GM18502 (cell line): ENCODE measurements around the gene ZNF581.

Source experiments
- ATAC-seq: cut with Tn5 transposase; IDR thresholded peaks from one replicate; pipeline ENCODE4 v1.9.1; 2021; ENCODE audit warnings: mild to moderate bottlenecking; ENCODE audit not compliant: unreplicated experiment, poor library complexity

Gene ZNF581

DNA sequence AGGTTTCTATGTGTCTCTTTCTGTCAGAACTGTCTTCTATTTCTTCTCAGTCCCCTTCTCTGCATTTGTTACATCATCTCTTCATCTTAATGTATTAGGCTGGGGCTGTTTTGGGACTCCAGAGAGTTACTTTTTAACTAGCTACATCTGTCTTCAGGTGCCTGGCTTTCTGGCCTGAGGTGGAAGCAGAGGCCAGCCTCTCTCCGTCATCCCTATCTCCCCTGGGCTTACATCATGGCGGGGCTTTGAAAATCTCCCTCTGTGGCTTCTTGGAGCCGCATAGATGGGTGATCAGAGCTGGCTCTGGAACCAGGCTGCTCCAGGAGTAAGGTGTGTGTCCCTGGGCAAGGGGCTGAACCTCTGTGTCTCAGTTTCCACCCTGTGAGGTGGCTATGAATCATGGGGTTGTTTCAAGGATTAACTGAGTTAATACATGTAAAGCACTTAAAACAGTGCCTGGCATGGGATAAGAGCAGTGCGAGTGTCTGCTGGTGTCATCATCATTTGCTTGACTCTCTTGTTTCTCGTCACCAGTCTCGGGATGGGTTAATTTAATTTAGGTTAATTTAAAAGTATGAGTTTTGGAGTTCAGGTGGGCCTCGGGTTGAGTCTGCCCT is 33.5 kb downstream of the ZNF581 start:
- no peak for ATAC-seq

- ATAC-seq: no peak
Observed at GRCh38 chr19:55677572-55678028, 34.2 kb downstream of the ZNF581 start.

GRCh38 chr19:55678121-55678671 is 34.7 kb downstream of the ZNF581 start:
- peak; percentile 70 for ATAC-seq

GRCh38 chr19:55679343-55680257 is 36.2 kb downstream of the ZNF581 start:
- ATAC-seq: no peak

DNA sequence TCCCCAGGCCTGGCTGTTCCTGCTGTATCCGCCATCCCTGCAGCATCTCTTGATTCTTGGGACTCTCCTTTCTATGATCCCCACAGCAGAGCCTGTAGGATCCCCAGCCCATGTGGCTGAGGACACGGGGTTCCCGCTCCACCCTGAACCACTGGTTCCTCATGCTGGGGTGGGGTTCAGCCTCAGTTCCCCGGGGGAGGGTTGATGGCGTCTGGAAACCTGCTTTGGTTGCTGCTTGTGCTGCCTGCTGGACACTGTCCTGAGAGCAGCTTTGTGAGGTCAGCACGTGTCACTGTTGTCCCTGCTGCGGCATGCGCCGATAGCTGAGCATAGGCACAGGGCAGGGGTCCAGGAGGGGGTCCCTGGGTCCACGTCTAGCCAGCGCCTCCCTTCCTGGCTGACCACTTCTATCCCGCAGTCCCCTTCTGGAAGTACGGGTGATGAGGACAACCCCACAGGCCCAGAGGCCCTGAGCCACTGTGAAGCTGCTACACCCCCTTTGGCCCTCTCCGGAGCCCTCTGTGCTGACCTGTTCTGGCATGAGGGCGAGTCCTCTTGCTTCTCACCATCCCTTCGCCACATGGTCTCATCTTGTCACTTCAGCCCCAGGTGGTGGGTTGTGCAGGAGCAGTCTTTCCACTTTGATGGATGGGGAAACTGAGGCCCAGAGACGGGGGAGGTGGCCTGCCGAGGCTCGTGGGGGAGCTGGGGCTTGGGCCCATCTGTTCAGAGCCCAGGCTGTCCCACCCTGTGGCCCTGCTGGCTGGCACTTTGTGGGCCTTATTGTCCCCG is 37.1 kb downstream of the ZNF581 start:
- ATAC-seq: no peak

DNA sequence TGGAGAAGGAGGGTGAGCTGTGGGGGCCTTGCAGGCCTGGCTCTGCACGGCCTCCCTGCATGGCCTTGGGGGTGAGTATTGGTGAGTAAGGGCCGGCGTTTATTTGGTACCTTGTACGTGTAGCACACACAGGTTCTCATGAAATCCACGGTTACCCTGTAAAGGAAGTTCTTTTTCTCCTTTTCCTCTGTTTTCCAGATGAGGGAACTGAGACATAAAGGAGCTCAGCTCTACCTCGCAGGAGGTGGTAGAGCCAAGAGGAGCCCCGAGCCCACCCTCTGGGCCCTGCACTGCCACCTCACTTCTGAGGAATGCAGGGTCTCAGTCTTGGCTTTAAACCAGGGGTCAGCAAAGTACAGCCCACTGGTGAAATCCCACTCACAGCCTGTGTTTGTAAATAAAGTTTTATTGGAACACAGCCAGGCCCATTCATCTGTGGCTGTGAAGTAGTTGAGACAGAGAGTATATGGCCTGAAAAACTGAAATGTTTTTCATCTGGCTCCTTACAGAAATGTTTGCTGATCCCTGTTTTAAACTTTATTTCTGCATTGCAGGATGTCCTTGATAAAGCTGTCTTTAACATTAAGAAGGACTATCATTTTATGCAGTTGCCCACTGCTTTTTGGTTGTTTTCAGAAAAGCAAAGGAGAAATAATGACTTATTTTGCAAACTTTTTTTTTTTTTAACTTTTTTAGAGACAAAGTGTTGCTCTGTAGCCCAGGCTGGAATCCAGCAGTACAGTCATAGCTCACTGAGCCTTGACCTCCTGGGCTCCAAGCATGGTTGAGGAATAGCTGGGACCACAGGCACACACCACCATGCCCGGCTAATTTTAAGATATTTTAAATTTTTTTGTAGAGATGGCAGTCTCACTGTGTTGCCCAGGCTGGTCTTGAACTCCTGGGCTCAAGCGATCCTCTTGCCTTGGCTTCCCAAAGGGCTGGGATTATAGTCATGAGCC is 38.0 kb downstream of the ZNF581 start:
- no peak for ATAC-seq

DNA sequence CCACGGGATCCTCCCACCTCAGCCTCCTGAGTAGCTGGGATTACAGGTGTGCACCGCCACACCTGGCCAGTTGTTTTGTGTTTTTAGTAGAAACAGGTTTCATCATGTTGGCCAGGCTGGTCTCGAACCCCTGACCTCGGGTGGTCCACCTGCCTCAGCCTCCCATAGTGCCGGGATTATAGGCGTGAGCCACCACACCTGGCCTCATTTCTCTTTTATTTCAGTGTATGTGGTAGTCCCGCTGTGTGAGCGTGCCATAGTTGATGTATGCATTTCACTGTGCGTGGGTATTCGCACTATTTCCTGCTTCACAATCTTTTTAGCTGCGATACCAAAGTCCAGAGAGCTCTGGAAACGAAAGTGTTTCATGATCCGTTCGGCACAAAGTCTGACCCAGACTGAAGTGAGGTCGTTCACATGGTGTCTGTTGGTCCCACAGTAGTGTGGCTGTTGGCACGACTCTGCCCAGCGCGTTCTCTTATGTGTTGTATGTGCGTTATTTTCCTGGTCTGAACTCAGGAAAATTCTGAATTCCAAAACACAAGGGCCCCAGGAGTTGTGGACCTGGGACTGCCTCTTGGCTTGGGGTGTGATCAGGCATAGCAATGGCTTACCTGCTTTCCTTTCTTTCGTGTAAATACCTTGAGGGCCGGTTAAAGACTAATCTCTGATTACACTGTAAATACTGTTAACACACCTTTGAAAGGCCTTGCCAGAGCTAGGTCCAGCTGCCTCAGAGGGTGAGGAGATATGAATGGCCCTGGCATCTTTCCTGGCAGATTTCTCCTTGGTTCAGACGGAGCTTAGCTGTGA is 40.2 kb downstream of the ZNF581 start:
- no peak for ATAC-seq

DNA sequence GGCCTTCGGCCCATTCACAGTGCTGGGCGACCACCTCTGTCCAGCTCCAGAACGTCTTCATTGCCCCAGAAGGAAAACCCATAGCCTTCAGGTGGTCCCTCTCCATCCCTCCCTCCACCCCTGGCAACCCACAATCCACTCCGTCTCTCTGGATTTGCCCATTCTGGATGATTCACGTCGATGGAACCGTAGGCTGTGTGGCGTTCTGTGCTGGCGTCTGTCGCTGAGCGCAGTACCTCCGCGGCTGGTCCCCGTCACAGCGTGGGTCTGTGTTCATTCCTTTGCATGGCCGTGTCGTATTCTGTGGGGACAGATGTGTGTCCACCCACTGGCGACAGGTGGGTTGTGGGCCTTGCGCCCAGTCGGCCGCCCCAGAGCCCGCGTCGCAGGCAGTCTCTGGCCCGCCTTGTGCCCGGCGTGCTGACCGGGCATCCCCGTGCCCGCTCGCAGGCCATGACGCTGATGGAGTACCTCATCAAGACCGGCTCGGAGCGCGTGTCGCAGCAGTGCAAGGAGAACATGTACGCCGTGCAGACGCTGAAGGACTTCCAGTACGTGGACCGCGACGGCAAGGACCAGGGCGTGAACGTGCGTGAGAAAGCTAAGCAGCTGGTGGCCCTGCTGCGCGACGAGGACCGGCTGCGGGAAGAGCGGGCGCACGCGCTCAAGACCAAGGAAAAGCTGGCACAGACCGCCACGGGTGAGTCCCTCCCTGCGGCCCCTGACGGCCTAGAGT is 41.7 kb downstream of the ZNF581 start:
- ATAC-seq: no peak

GRCh38 chr19:55685776-55686175 is 42.3 kb downstream of the ZNF581 start:
- ATAC-seq: no peak

- ATAC-seq: no peak
Observed at GRCh38 chr19:55686311-55687050, 43.0 kb downstream of the ZNF581 start.

- no peak for ATAC-seq
Observed at GRCh38 chr19:55687281-55688201, 44.1 kb downstream of the ZNF581 start.

- ATAC-seq: no peak
Observed at GRCh38 chr19:55688422-55689218, 45.2 kb downstream of the ZNF581 start.

DNA sequence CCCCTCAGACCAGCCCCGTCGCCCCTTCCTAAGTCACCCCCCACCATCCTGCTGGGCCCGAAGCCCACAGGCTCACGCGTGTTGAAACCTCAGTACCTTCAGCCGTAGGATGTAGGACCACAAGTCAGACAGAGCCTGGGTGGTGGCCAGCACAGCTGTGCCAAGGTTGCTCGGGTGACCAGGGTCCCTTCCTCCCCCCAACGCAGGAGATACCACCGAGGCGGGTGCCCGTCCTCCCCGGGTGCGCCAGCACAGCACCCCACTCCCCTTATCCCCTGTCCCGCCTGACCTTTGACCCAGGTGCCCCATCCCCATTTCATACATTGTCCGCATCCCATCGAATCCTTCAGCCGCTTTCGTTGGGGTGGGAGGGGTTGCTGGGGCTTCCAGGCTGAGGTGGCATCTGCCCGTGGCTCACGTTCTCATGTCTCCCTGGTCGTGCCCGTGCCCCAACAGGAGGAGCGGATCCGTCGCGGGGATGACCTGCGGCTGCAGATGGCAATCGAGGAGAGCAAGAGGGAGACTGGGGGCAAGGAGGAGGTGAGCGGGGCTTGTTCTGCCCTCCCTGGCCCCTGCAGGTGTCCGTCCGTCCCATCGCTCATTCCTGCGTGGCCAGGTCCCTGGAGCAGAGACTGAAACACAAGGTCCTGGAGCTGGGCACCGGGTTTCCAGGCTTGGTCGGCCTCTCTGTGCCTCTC is 46.1 kb downstream of the ZNF581 start:
- no peak for ATAC-seq

DNA sequence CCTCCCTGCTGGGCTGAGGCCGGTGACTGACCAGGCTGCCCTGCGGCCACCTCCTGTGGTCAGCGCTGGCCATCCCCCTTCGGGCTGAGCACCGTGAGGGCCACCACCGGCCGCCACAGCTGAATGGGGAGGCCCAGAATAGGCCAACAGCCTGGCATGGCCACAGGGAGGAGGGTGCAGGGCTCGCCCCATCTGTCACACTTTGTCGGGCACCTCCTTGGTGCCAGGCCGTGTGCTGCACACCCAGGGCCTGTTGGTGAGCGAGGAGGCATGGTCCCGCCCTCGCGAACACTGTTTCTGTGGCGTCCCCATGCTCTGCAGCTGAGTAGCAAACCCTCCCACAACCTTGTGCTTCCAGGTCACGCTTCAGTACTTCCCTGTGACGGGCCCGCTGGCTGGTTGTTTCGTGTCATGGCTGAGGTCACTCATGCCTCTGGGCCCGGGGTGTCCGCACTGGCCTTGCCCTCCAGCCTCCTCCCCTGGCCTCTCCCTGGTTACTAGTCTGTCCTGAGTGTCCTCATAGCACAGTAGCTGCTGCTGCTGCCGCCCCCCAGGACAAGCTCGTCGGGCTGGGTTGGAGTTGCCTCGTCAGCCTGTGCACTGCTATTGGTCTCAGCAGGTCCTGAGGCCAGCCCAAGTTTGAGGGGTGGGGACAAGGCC is 46.8 kb downstream of the ZNF581 start:
- no peak for ATAC-seq
